HCT116 (cell line): ENCODE data around the gene STOX2. TPM values are rescaled to one million over a fixed set of nuclear protein-coding genes. Genes with fewer than 3 reads are reported as not detected.

Experiments
- ATAC-seq: fragments of 200-7000 bp; cut with Tn5 transposase; 2 replicates; pipeline ENCODE4 v1.9.1; 2020; ENCODE audit warnings: mild to moderate bottlenecking, moderate library complexity
- BruUV-seq: library from RNA; stranded (reverse); fragments of 400-500 nt; replicated peaks from 2 replicates; lab custom pipeline; 2021; lab: Mats Ljungman, UMichigan
- CTCF ChIA-PET: fragments of 300-600 bp; sonication (Branson Sonifier 250); formaldehyde crosslinking; loops from one replicate; lab custom pipeline; 2021; ENCODE audit warnings: antibody characterized with exemption; lab: Charles Lee
- POLR2A ChIA-PET: fragments of 300-600, 350-600 bp; sonication (Branson Sonifier 250); formaldehyde crosslinking; loops from one replicate; lab custom pipeline; 2021; ENCODE audit warnings: antibody characterized with exemption; lab: Charles Lee
- RAD21 ChIA-PET, 2 experiments: fragments of 300-600 bp; sonication (Branson Sonifier 250); formaldehyde crosslinking; loops; one replicate each; lab custom pipeline; 2023; ENCODE audit warnings: low total read pairs in 2 of 2; ENCODE audit not compliant: uncharacterized antibody in 2 of 2, unreplicated experiment in 2 of 2, low non-redundant PET in 1 of 2; lab: Charles Lee
- DNase-seq: peaks from one replicate; pipeline ENCODE4 v3.0.0-alpha.2; 2010; ENCODE audit warnings: low read depth, low spot score
- H2AFZ ChIP-seq: fragments of 200-600 bp; shearing (Covaris generic), sonication (generic); 2 replicates; pipeline ENCODE4 v1.6.1; 2017; ENCODE audit warnings: low read depth, mixed run types, mixed read lengths, antibody characterized with exemption, low read length; ENCODE audit not compliant: poor library complexity, severe bottlenecking
- H3K27ac ChIP-seq: 2 replicates; pipeline ENCODE4 v1.5.1; 2012; ENCODE audit warnings: low read depth, low read length
- H3K27me3 ChIP-seq: fragments of 200-600 bp; sonication (generic); 2 replicates; pipeline ENCODE4 v1.6.1; 2016; ENCODE audit warnings: mixed run types, low read length, mixed read lengths; ENCODE audit not compliant: insufficient read depth
- H3K36me3 ChIP-seq, 2 experiments: fragments of 200-500 bp in 1 of 2; fragments of 200-600 bp in 1 of 2; sonication (Bioruptor generic) in 1 of 2; sonication (generic) in 1 of 2; 2 replicates each; pipeline versions ENCODE4 v1.5.1 to v1.6.1; 2014 to 2016; ENCODE audit warnings: low read length in 2 of 2, inconsistent platforms in 1 of 2, mixed read lengths in 1 of 2, mixed run types in 1 of 2; ENCODE audit not compliant: insufficient read depth in 2 of 2, control insufficient read depth in 1 of 2
- H3K4me1 ChIP-seq, 2 experiments: fragments of 200-600 bp in 1 of 2; sonication (generic) in 1 of 2; 2 replicates each; pipeline versions ENCODE4 v1.5.1 to v1.6.1; 2012 to 2017; ENCODE audit warnings: low read length in 2 of 2, inconsistent platforms in 1 of 2, mild to moderate bottlenecking in 1 of 2, mixed read lengths in 1 of 2, mixed run types in 1 of 2, moderate library complexity in 1 of 2; ENCODE audit not compliant: insufficient read depth in 2 of 2, control insufficient read depth in 1 of 2
- H3K4me2 ChIP-seq: fragments of 200-600 bp; sonication (generic); 2 replicates; pipeline ENCODE4 v1.6.1; 2017; ENCODE audit warnings: mixed run types, low read length, mixed read lengths
- H3K4me3 ChIP-seq, 2 experiments: fragments of 200-600 bp in 1 of 2; sonication (generic) in 1 of 2; replicated peaks in 1 of 2; 2 replicates each; pipeline ENCODE4 v1.5.1; 2011 to 2016; ENCODE audit warnings: low read length in 2 of 2, control low read depth in 1 of 2, low read depth in 1 of 2, mild to moderate bottlenecking in 1 of 2, mixed read lengths in 1 of 2, mixed run types in 1 of 2
- H3K79me2 ChIP-seq: fragments of 200-600 bp; sonication (generic); 2 replicates; pipeline ENCODE4 v1.6.1; 2017; ENCODE audit warnings: mild to moderate bottlenecking, mixed run types, low read length, moderate library complexity, mixed read lengths; ENCODE audit not compliant: insufficient read depth
- H3K9ac ChIP-seq: fragments of 200-600 bp; sonication (generic); 2 replicates; pipeline ENCODE4 v1.6.1; 2016; ENCODE audit warnings: low read length, mixed read lengths
- H3K9me2 ChIP-seq: fragments of 200-600 bp; sonication (generic), shearing (Covaris generic); 2 replicates; pipeline ENCODE4 v1.6.1; 2017; ENCODE audit warnings: mixed run types, mild to moderate bottlenecking, moderate library complexity; ENCODE audit not compliant: insufficient read depth
- H3K9me3 ChIP-seq, 2 experiments: fragments of 200-500 bp in 1 of 2; fragments of 200-600 bp in 1 of 2; sonication (Bioruptor generic) in 1 of 2; sonication (generic) in 1 of 2; 2 replicates each; pipeline ENCODE4 v1.6.1; 2014 to 2017; ENCODE audit warnings: low read length in 2 of 2, mixed read lengths in 2 of 2, inconsistent platforms in 1 of 2, low read depth in 1 of 2, mild to moderate bottlenecking in 1 of 2, mixed run types in 1 of 2, moderate library complexity in 1 of 2; ENCODE audit not compliant: control insufficient read depth in 1 of 2, insufficient read depth in 1 of 2
- H4K20me1 ChIP-seq: fragments of 200-600 bp; sonication (generic), shearing (Covaris generic); 2 replicates; pipeline ENCODE4 v1.6.1; 2017; ENCODE audit warnings: mixed run types, mild to moderate bottlenecking, moderate library complexity; ENCODE audit not compliant: insufficient read depth
- EZH2 ChIP-seq: fragments of 200-600 bp; sonication (generic); IDR thresholded peaks from 2 replicates; pipeline ENCODE4 v1.6.1; 2017; ENCODE audit warnings: antibody characterized with exemption, mixed run types
- EZH2phosphoT487 ChIP-seq: fragments of 200-600 bp; IDR thresholded peaks from 2 replicates; pipeline ENCODE4 v1.6.1; 2018; ENCODE audit warnings: antibody characterized with exemption, borderline replicate concordance
- JUND ChIP-seq: IDR thresholded peaks from 2 replicates; pipeline ENCODE4 v1.6.1; 2012
- MAX ChIP-seq: IDR thresholded peaks from 2 replicates; pipeline ENCODE4 v1.6.1; 2012
- POLR2A ChIP-seq: IDR thresholded peaks from 2 replicates; pipeline ENCODE4 v1.7.0; 2011; ENCODE audit warnings: borderline replicate concordance; ENCODE audit not compliant: insufficient read depth, insufficient read length; ENCODE audit errors: extremely low read depth
- RAD21 ChIP-seq: IDR thresholded peaks from 2 replicates; pipeline ENCODE4 v1.6.1; 2012; ENCODE audit warnings: low read depth, mild to moderate bottlenecking
- SRF ChIP-seq: IDR thresholded peaks from 2 replicates; pipeline ENCODE4 v1.6.1; 2012; ENCODE audit warnings: low read depth
- TCF7L2 ChIP-seq: IDR thresholded peaks from 2 replicates; pipeline ENCODE4 v1.7.0; 2011; ENCODE audit warnings: borderline replicate concordance, inconsistent platforms; ENCODE audit not compliant: insufficient read depth, insufficient read length; ENCODE audit errors: extremely low read depth
- ZNF274 ChIP-seq: fragments of 200-500 bp; sonication (Bioruptor generic); IDR thresholded peaks from 2 replicates; pipeline ENCODE4 v1.6.1; 2014; ENCODE audit warnings: mild to moderate bottlenecking, low read depth, low read length, inconsistent platforms
- intact Hi-C: fragments of 100-400 bp; cut with micrococcal nuclease; formaldehyde crosslinking; loops from 2 replicates; pipeline ENCODE4 v1.10.0; 2022
- total RNA-seq: library from RNA; stranded (reverse); gene quantifications from one replicate; pipeline ENCODE4 v1.2.1, GENCODE V29; 2021; ENCODE audit not compliant: unreplicated experiment
- TF ChIP-seq, protein P1 (sequence below): IDR thresholded peaks from 2 replicates; pipeline ENCODE4 v1.6.1; 2011; ENCODE audit warnings: mild to moderate bottlenecking, low read length, moderate library complexity; ENCODE audit not compliant: insufficient replicate concordance; ENCODE audit errors: extremely low read depth
- TF ChIP-seq, protein P2 (sequence below): IDR thresholded peaks from 2 replicates; pipeline ENCODE4 v1.6.1; 2012; ENCODE audit warnings: low read depth
- TF ChIP-seq, protein P3 (sequence below): IDR thresholded peaks from 2 replicates; pipeline ENCODE4 v1.6.1; 2012
- TF ChIP-seq, protein P4 (sequence below), 3 experiments: fragments of 200-600 bp in 1 of 3; sonication (generic) in 1 of 3; IDR thresholded peaks in 2 of 3; conservative IDR thresholded peaks in 1 of 3; 2 replicates each; pipeline ENCODE4 v1.5.1; 2012 to 2017; ENCODE audit warnings: low read depth in 2 of 3, low read length in 2 of 3, antibody characterized with exemption in 1 of 3, borderline replicate concordance in 1 of 3, control low read depth in 1 of 3, mild to moderate bottlenecking in 1 of 3, mixed read lengths in 1 of 3, mixed run types in 1 of 3, moderate library complexity in 1 of 3; ENCODE audit not compliant: insufficient read depth in 1 of 3

Gene STOX2
- total RNA-seq, 1 experiment from 2014 or later, result 6.3 TPM

GRCh38 chr4:183863155-183863825 lies 41.8 kb upstream of the STOX2 start:
- ChIA-PET POLR2A (no interaction called here), CTCF (no interaction called here), RAD21 (no interaction called here)
- Histone ChIP-seq H3K4me1 (no peaks in the 10 kb centered on the region), H3K4me3 (no peak overlapping the region), H4K20me1 (no peaks in the 10 kb centered on the region), H3K9me3 (no peaks in the 10 kb centered on the region), H3K9ac (no peak overlapping the region), H3K36me3 (no peaks in the 10 kb centered on the region), H3K9me2 (no peaks in the 10 kb centered on the region), H3K79me2 (no peaks in the 10 kb centered on the region), H2AFZ (no peak overlapping the region), H3K27me3 (no peaks in the 10 kb centered on the region), H3K4me2 (no peak overlapping the region), H3K27ac (no peak overlapping the region)
- intact Hi-C loops, result no loop called here
- ATAC-seq (no peak), DNase-seq (no peak)
- no TSS peak for BruUV-seq
- no peak for TF ChIP-seq RAD21
- no peak for TF ChIP-seq POLR2A
- TF ChIP-seq TCF7L2, result no peak
- TF ChIP-seq, protein P1, sequence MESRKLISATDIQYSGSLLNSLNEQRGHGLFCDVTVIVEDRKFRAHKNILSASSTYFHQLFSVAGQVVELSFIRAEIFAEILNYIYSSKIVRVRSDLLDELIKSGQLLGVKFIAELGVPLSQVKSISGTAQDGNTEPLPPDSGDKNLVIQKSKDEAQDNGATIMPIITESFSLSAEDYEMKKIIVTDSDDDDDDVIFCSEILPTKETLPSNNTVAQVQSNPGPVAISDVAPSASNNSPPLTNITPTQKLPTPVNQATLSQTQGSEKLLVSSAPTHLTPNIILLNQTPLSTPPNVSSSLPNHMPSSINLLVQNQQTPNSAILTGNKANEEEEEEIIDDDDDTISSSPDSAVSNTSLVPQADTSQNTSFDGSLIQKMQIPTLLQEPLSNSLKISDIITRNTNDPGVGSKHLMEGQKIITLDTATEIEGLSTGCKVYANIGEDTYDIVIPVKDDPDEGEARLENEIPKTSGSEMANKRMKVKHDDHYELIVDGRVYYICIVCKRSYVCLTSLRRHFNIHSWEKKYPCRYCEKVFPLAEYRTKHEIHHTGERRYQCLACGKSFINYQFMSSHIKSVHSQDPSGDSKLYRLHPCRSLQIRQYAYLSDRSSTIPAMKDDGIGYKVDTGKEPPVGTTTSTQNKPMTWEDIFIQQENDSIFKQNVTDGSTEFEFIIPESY, result no peak
- no peak for TF ChIP-seq EZH2
- no peak for TF ChIP-seq JUND
- TF ChIP-seq, protein P2, sequence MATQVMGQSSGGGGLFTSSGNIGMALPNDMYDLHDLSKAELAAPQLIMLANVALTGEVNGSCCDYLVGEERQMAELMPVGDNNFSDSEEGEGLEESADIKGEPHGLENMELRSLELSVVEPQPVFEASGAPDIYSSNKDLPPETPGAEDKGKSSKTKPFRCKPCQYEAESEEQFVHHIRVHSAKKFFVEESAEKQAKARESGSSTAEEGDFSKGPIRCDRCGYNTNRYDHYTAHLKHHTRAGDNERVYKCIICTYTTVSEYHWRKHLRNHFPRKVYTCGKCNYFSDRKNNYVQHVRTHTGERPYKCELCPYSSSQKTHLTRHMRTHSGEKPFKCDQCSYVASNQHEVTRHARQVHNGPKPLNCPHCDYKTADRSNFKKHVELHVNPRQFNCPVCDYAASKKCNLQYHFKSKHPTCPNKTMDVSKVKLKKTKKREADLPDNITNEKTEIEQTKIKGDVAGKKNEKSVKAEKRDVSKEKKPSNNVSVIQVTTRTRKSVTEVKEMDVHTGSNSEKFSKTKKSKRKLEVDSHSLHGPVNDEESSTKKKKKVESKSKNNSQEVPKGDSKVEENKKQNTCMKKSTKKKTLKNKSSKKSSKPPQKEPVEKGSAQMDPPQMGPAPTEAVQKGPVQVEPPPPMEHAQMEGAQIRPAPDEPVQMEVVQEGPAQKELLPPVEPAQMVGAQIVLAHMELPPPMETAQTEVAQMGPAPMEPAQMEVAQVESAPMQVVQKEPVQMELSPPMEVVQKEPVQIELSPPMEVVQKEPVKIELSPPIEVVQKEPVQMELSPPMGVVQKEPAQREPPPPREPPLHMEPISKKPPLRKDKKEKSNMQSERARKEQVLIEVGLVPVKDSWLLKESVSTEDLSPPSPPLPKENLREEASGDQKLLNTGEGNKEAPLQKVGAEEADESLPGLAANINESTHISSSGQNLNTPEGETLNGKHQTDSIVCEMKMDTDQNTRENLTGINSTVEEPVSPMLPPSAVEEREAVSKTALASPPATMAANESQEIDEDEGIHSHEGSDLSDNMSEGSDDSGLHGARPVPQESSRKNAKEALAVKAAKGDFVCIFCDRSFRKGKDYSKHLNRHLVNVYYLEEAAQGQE, result no peak
- no peak for TF ChIP-seq EZH2phosphoT487
- no peak for TF ChIP-seq SRF
- no peak for TF ChIP-seq MAX
- TF ChIP-seq, protein P3, sequence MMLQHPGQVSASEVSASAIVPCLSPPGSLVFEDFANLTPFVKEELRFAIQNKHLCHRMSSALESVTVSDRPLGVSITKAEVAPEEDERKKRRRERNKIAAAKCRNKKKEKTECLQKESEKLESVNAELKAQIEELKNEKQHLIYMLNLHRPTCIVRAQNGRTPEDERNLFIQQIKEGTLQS, result no peak
- TF ChIP-seq ZNF274, result no peak
- TF ChIP-seq, protein P4, sequence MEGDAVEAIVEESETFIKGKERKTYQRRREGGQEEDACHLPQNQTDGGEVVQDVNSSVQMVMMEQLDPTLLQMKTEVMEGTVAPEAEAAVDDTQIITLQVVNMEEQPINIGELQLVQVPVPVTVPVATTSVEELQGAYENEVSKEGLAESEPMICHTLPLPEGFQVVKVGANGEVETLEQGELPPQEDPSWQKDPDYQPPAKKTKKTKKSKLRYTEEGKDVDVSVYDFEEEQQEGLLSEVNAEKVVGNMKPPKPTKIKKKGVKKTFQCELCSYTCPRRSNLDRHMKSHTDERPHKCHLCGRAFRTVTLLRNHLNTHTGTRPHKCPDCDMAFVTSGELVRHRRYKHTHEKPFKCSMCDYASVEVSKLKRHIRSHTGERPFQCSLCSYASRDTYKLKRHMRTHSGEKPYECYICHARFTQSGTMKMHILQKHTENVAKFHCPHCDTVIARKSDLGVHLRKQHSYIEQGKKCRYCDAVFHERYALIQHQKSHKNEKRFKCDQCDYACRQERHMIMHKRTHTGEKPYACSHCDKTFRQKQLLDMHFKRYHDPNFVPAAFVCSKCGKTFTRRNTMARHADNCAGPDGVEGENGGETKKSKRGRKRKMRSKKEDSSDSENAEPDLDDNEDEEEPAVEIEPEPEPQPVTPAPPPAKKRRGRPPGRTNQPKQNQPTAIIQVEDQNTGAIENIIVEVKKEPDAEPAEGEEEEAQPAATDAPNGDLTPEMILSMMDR (IDR thresholded peaks at IDR 0.05 in 2 of 3, conservative IDR thresholded peaks at IDR 0.05 in 1 of 3; ENCODE audit: borderline replicate concordance in 1 of 3, insufficient read depth in 1 of 3, low read depth in 2 of 3, low read length in 2 of 3), result no peak
